Measurements from ENCODE around the gene PDE1C. TPM values are rescaled to one million over a fixed set of nuclear protein-coding genes. Genes with fewer than 3 reads are reported as not detected.

PDE1C gene
- total RNA-seq, 1 experiment from 2014 or later, result 14.1 TPM

GRCh38 chr7:31948029-31948428, 122.2 kb downstream of the PDE1C start:
- no peaks in the 10 kb centered on the region for H3K9me2 ChIP-seq (replicated peaks; ENCODE audit: low read length)
- ChIA-PET POLR2A (ENCODE audit: unreplicated experiment) (interaction anchor here (1.3 kb wide), 1 partner anchor 9 kb away, joined by 7 read pairs; no protein-coding TSS in a partner anchor), CTCF (interaction anchor here (1.8 kb wide), 1 partner anchor 9 kb away, joined by 12 read pairs; no protein-coding TSS in a partner anchor)
- H3K4me2 ChIP-seq (ENCODE audit: low read length), result peak overlapping the region; percentile 48
- no peak for TF ChIP-seq EZH2 (IDR thresholded peaks at IDR 0.05; ENCODE audit: low read length, unreplicated experiment)
- TF ChIP-seq, protein P1, sequence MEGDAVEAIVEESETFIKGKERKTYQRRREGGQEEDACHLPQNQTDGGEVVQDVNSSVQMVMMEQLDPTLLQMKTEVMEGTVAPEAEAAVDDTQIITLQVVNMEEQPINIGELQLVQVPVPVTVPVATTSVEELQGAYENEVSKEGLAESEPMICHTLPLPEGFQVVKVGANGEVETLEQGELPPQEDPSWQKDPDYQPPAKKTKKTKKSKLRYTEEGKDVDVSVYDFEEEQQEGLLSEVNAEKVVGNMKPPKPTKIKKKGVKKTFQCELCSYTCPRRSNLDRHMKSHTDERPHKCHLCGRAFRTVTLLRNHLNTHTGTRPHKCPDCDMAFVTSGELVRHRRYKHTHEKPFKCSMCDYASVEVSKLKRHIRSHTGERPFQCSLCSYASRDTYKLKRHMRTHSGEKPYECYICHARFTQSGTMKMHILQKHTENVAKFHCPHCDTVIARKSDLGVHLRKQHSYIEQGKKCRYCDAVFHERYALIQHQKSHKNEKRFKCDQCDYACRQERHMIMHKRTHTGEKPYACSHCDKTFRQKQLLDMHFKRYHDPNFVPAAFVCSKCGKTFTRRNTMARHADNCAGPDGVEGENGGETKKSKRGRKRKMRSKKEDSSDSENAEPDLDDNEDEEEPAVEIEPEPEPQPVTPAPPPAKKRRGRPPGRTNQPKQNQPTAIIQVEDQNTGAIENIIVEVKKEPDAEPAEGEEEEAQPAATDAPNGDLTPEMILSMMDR (conservative IDR thresholded peaks at IDR 0.05; ENCODE audit: low read depth, low read length), result no peak
- TF ChIP-seq EZH2phosphoT487 (IDR thresholded peaks at IDR 0.05; ENCODE audit: borderline replicate concordance, low read length), result no peak
- H3K9me3 ChIP-seq (ENCODE audit: low read length), result peaks cover 9% of the 10 kb centered on the region; the same call in 1 of the 2 replicates
- H3K36me3 ChIP-seq (ENCODE audit: low read depth, low read length), result peaks cover 11% of the 10 kb centered on the region; the same call in 1 of the 2 replicates
- no peaks in the 10 kb centered on the region for H4K20me1 ChIP-seq (ENCODE audit: low read length)
- peaks cover 16% of the 10 kb centered on the region for H3F3A ChIP-seq (ENCODE audit: low read length, unreplicated experiment)
- H3K27me3 ChIP-seq (ENCODE audit: low read length), result no peaks in the 10 kb centered on the region
- intact Hi-C loops (cut with micrococcal nuclease), result loop anchor here (1.0 to 5.0 kb wide), 2 partner anchors 10 to 144 kb away; no protein-coding TSS in a partner anchor
- peaks cover 43% of the 10 kb centered on the region for H3K4me1 ChIP-seq (ENCODE audit: insufficient read depth, low read length)
- H2AFZ ChIP-seq (ENCODE audit: low read length), result no peak overlapping the region
- H3K4me3 ChIP-seq (ENCODE audit: low read length), result no peak overlapping the region
- peak overlapping the region; percentile 87 for H3K27ac ChIP-seq (ENCODE audit: low read length)
- DNase-seq (peak; percentile 93), ATAC-seq (peak; percentile 87)
- H3K9ac ChIP-seq (ENCODE audit: low read length), result peak overlapping the region; percentile 27; the same call in 1 of the 2 replicates
- no peaks in the 10 kb centered on the region for H3K79me2 ChIP-seq (ENCODE audit: low read length)
- BruUV-seq (replicated peaks), result no TSS peak

GRCh38 chr7:31940167-31940566, 130.0 kb downstream of the PDE1C start:
- Histone ChIP-seq H3K27me3 (ENCODE audit: low read length) (no peaks in the 10 kb centered on the region), H3K27ac (ENCODE audit: low read length) (no peak overlapping the region), H3K9me2 (replicated peaks; ENCODE audit: low read length) (no peaks in the 10 kb centered on the region), H3K4me2 (ENCODE audit: low read length) (no peak overlapping the region), H3K9me3 (ENCODE audit: low read length) (no peaks in the 10 kb centered on the region), H3K4me1 (ENCODE audit: insufficient read depth, low read length) (peaks cover 49% of the 10 kb centered on the region), H3K79me2 (ENCODE audit: low read length) (no peaks in the 10 kb centered on the region), H4K20me1 (ENCODE audit: low read length) (no peaks in the 10 kb centered on the region), H2AFZ (ENCODE audit: low read length) (no peak overlapping the region), H3F3A (ENCODE audit: low read length, unreplicated experiment) (peaks cover 6% of the 10 kb centered on the region), H3K4me3 (ENCODE audit: low read length) (no peak overlapping the region), H3K9ac (ENCODE audit: low read length) (no peak overlapping the region), H3K36me3 (ENCODE audit: low read depth, low read length) (no peaks in the 10 kb centered on the region)
- intact Hi-C loops (cut with micrococcal nuclease), result no loop called here
- TF ChIP-seq EZH2phosphoT487 (IDR thresholded peaks at IDR 0.05; ENCODE audit: borderline replicate concordance, low read length) (no peak), EZH2 (IDR thresholded peaks at IDR 0.05; ENCODE audit: low read length, unreplicated experiment) (no peak)
- TF ChIP-seq, protein P1 (conservative IDR thresholded peaks at IDR 0.05; ENCODE audit: low read depth, low read length), result no peak
- BruUV-seq (replicated peaks), result no TSS peak
- ChIA-PET CTCF (no interaction called here), POLR2A (ENCODE audit: unreplicated experiment) (no interaction called here)
- ATAC-seq (no peak), DNase-seq (no peak)

GRCh38 chr7:31939076-31939475, 131.1 kb downstream of the PDE1C start:
- DNase-seq, result peak; percentile 47

More at GRCh38 chr7:31939076-31939475, 131.1 kb downstream of the PDE1C start:
- Histone ChIP-seq H2AFZ (ENCODE audit: low read length) (no peak overlapping the region), H3K4me1 (ENCODE audit: insufficient read depth, low read length) (peaks cover 60% of the 10 kb centered on the region), H3K9ac (ENCODE audit: low read length) (no peak overlapping the region), H3K79me2 (ENCODE audit: low read length) (no peaks in the 10 kb centered on the region), H3K27me3 (ENCODE audit: low read length) (no peaks in the 10 kb centered on the region), H4K20me1 (ENCODE audit: low read length) (no peaks in the 10 kb centered on the region), H3K9me3 (ENCODE audit: low read length) (no peaks in the 10 kb centered on the region), H3K4me3 (ENCODE audit: low read length) (no peak overlapping the region), H3K27ac (ENCODE audit: low read length) (peak overlapping the region; percentile 63), H3K36me3 (ENCODE audit: low read depth, low read length) (no peaks in the 10 kb centered on the region), H3K9me2 (replicated peaks; ENCODE audit: low read length) (no peaks in the 10 kb centered on the region), H3K4me2 (ENCODE audit: low read length) (peak overlapping the region; percentile 54), H3F3A (ENCODE audit: low read length, unreplicated experiment) (peaks cover 10% of the 10 kb centered on the region)
- TF ChIP-seq EZH2phosphoT487 (IDR thresholded peaks at IDR 0.05; ENCODE audit: borderline replicate concordance, low read length) (no peak), EZH2 (IDR thresholded peaks at IDR 0.05; ENCODE audit: low read length, unreplicated experiment) (no peak)
- TF ChIP-seq, protein P1 (conservative IDR thresholded peaks at IDR 0.05; ENCODE audit: low read depth, low read length), result no peak
- POLR2A ChIA-PET (ENCODE audit: unreplicated experiment), result interaction anchor here (0.9 to 1.2 kb wide), 3 partner anchors 9 to 224 kb away, joined by 3 to 12 read pairs (median 7); no protein-coding TSS in a partner anchor
- CTCF ChIA-PET, result interaction anchor here (0.6 to 1.7 kb wide), 4 partner anchors 9 to 224 kb away, joined by 3 to 12 read pairs (median 8); no protein-coding TSS in a partner anchor
- no peak for ATAC-seq
- intact Hi-C loops (cut with micrococcal nuclease), result loop anchor here (2.0 to 5.0 kb wide), 5 partner anchors 103 to 223 kb away; no protein-coding TSS in a partner anchor
- no TSS peak for BruUV-seq (replicated peaks)
